BE2C (cell line): ENCODE measurements around the gene APPL2.

ENCODE experiments used
- DNase-seq: peaks from one replicate; pipeline ENCODE4 v3.0.0-alpha.2; 2020
- H3K27me3 ChIP-seq: fragments of 250-450 bp; sonication (Bioruptor Pico); 2 replicates; pipeline ENCODE4 v1.5.1; 2020; ENCODE audit warnings: mild to moderate bottlenecking
- H3K36me3 ChIP-seq: fragments of 250-450 bp; sonication (Bioruptor Pico); 2 replicates; pipeline ENCODE4 v1.5.1; 2020; ENCODE audit warnings: mild to moderate bottlenecking
- H3K4me1 ChIP-seq: fragments of 250-450 bp; sonication (Bioruptor Pico); 2 replicates; pipeline ENCODE4 v1.5.1; 2020
- H3K4me3 ChIP-seq: 2 replicates; pipeline ENCODE4 v1.5.1; 2011; ENCODE audit warnings: low read depth, low read length
- H3K9me3 ChIP-seq: fragments of 250-450 bp; sonication (Bioruptor Pico); 2 replicates; pipeline ENCODE4 v1.5.1; 2020
- CTCF ChIP-seq: IDR thresholded peaks from 2 replicates; pipeline ENCODE4 v1.5.1; 2012; ENCODE audit warnings: mild to moderate bottlenecking, low read depth, low read length

APPL2 gene

GRCh38 chr12:105202202-105202601, 33.8 kb downstream of the APPL2 start:
- DNase-seq, result no peak
- TF ChIP-seq CTCF, result no peak
- H3K36me3 ChIP-seq, result peaks cover 2% of the 10 kb centered on the region

GRCh38 chr12:105201299-105201698, 34.7 kb downstream of the APPL2 start:
- H3K4me1 ChIP-seq, result no peaks in the 10 kb centered on the region
- no peaks in the 10 kb centered on the region for H3K9me3 ChIP-seq
- H3K36me3 ChIP-seq, result peaks cover 2% of the 10 kb centered on the region
- no peak for DNase-seq
- H3K4me3 ChIP-seq, result no peak overlapping the region
- no peak for TF ChIP-seq CTCF
- H3K27me3 ChIP-seq, result no peaks in the 10 kb centered on the region

More at GRCh38 chr12:105202202-105202601, 33.8 kb downstream of the APPL2 start:
- H3K9me3 ChIP-seq, result no peaks in the 10 kb centered on the region
- H3K27me3 ChIP-seq, result no peaks in the 10 kb centered on the region
- H3K4me3 ChIP-seq, result no peak overlapping the region
- H3K4me1 ChIP-seq, result no peaks in the 10 kb centered on the region

- no peaks in the 10 kb centered on the region for H3K4me1 ChIP-seq
- no peaks in the 10 kb centered on the region for H3K9me3 ChIP-seq
- no peaks in the 10 kb centered on the region for H3K27me3 ChIP-seq
- TF ChIP-seq CTCF, result no peak
- DNase-seq, result no peak
- peaks cover 2% of the 10 kb centered on the region; the same call in 1 of the 2 replicates for H3K36me3 ChIP-seq
- no peak overlapping the region for H3K4me3 ChIP-seq
Measured at GRCh38 chr12:105200385-105200784, 35.6 kb downstream of the APPL2 start.

GRCh38 chr12:105198961-105199360, 37.0 kb downstream of the APPL2 start:
- no peak for DNase-seq
- no peak overlapping the region for H3K4me3 ChIP-seq
- no peaks in the 10 kb centered on the region for H3K27me3 ChIP-seq
- TF ChIP-seq CTCF, result no peak
- no peaks in the 10 kb centered on the region for H3K9me3 ChIP-seq
- H3K4me1 ChIP-seq, result no peaks in the 10 kb centered on the region
- H3K36me3 ChIP-seq, result peaks cover 2% of the 10 kb centered on the region; the same call in 1 of the 2 replicates

GRCh38 chr12:105196090-105196489, 39.9 kb downstream of the APPL2 start:
- peaks cover 3% of the 10 kb centered on the region; the same call in 1 of the 2 replicates for H3K4me1 ChIP-seq
- TF ChIP-seq CTCF, result no peak
- no peak overlapping the region for H3K4me3 ChIP-seq
- DNase-seq, result no peak
- H3K9me3 ChIP-seq, result no peaks in the 10 kb centered on the region
- peaks cover 2% of the 10 kb centered on the region; the same call in 1 of the 2 replicates for H3K36me3 ChIP-seq
- H3K27me3 ChIP-seq, result no peaks in the 10 kb centered on the region

GRCh38 chr12:105194947-105195346, 41.0 kb downstream of the APPL2 start:
- Histone ChIP-seq H3K4me3 (no peak overlapping the region), H3K9me3 (no peaks in the 10 kb centered on the region), H3K4me1 (peaks cover 3% of the 10 kb centered on the region; the same call in 1 of the 2 replicates), H3K27me3 (no peaks in the 10 kb centered on the region), H3K36me3 (no peaks in the 10 kb centered on the region; the same call in 1 of the 2 replicates)
- TF ChIP-seq CTCF, result no peak
- DNase-seq, result no peak
